ES-I3 (cell line): ENCODE results near the gene KLHDC4.
"Not testable (repeated sequence)": the region's sequence is repeated elsewhere in the genome, so short reads cannot be mapped to it uniquely, and the experiment has no call there.

ENCODE experiments used
- H3K36me3 ChIP-seq: 2 replicates; pipeline ENCODE4 v1.6.1; 2013; ENCODE audit warnings: mild to moderate bottlenecking, low read length, control low read depth, moderate library complexity; ENCODE audit not compliant: insufficient read depth
- H3K4me1 ChIP-seq: 2 replicates; pipeline ENCODE4 v1.6.1; 2013; ENCODE audit warnings: mild to moderate bottlenecking, control low read depth, low read length; ENCODE audit not compliant: insufficient read depth
- H3K9ac ChIP-seq: 2 replicates; pipeline ENCODE4 v1.6.1; 2013; ENCODE audit warnings: low read depth, mild to moderate bottlenecking, low read length, moderate library complexity
- H3K9me3 ChIP-seq: 2 replicates; pipeline ENCODE4 v1.6.1; 2013; ENCODE audit warnings: mild to moderate bottlenecking, low read length, moderate library complexity; ENCODE audit not compliant: control insufficient read depth, insufficient read depth

Gene KLHDC4

GRCh38 chr16:87773836-87774235 lies 8.1 kb upstream of the KLHDC4 start:
- not testable (repeated sequence) for H3K4me1 ChIP-seq, H3K9me3 ChIP-seq, H3K9ac ChIP-seq, H3K36me3 ChIP-seq

DNA sequence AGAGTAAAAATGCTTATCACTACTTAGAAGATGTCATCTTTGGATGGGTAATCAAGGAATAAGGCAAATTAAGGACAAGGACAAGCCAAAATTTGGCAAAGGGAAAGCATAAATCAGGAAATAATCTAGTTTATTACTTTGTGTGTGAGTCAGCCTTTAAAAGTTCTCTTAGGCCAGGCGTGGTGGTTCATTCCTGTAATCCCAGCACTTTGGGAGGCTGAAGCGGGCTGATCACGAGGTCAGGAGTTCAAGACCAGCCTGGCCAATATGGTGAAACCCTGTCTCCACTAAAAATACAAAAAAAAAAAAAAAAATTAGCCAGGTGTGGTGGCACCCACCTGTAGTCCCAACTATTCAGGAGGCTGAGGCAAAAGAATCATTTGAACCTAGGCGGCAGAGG lies 1.7 kb upstream of the KLHDC4 start:
- H3K9ac ChIP-seq, H3K9me3 ChIP-seq, H3K4me1 ChIP-seq: not testable (repeated sequence)
- H3K36me3 ChIP-seq: peaks cover 16% of the 10 kb centered on the region; the same call in 1 of the 2 replicates

DNA sequence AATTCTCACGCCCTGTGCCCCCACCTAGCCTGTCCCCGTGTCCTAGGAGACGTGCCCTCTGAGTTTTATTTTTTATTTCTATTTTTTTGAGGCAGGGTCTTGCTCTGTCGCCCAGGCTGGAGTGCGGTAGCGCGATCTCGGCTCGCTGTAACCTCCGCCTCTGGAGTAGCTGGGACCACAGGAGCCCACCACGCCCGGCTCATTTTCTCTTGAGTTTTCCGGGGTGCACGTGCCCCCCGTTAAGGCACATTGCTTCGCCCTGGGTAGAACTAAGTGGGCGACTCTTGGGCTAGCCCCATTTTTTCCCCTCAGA lies 655 bp upstream of the KLHDC4 start:
- peak overlapping the region; percentile 97 for H3K9ac ChIP-seq
- no peaks in the 10 kb centered on the region for H3K4me1 ChIP-seq
- H3K36me3 ChIP-seq: peaks cover 23% of the 10 kb centered on the region; the same call in 1 of the 2 replicates
- H3K9me3 ChIP-seq: no peaks in the 10 kb centered on the region

DNA sequence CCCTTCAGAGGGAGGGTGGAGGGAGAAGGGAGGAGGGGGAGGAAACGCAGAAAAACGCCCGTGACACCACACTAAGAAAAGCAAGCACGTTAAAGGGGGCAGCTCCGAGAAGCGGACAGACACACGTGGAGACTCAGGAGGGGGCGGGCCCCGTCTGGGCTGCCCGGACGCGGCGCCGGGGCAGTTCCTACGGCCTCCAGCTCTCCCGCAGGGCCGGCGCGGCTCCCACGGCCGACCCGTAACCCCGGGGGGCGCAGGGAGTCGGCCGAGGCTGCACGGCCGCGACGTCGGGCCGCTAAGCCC lies 362 bp downstream of the KLHDC4 start:
- H3K4me1 ChIP-seq: no peaks in the 10 kb centered on the region
- peaks cover 24% of the 10 kb centered on the region; the same call in 1 of the 2 replicates for H3K36me3 ChIP-seq

GRCh38 chr16:87764600-87765472 lies 950 bp downstream of the KLHDC4 start:
- Histone ChIP-seq H3K4me1 (no peaks in the 10 kb centered on the region), H3K9me3 (no peaks in the 10 kb centered on the region), H3K36me3 (peaks cover 25% of the 10 kb centered on the region; the same call in 1 of the 2 replicates), H3K9ac (peak overlapping the region; percentile 97)

More for the DNA sequence above, 362 bp downstream of the KLHDC4 start:
- Histone ChIP-seq H3K9me3 (no peaks in the 10 kb centered on the region), H3K9ac (peak overlapping the region; percentile 97)

- peaks cover 27% of the 10 kb centered on the region; the same call in 1 of the 2 replicates for H3K36me3 ChIP-seq
- H3K9me3 ChIP-seq: no peaks in the 10 kb centered on the region
- no peaks in the 10 kb centered on the region for H3K4me1 ChIP-seq
- H3K9ac ChIP-seq: no peak overlapping the region
Observed at GRCh38 chr16:87762620-87763019, 3.2 kb downstream of the KLHDC4 start.

- Histone ChIP-seq H3K4me1 (no peaks in the 10 kb centered on the region), H3K9me3 (no peaks in the 10 kb centered on the region), H3K9ac (no peak overlapping the region), H3K36me3 (peaks cover 27% of the 10 kb centered on the region; the same call in 1 of the 2 replicates)
Observed at GRCh38 chr16:87762071-87762571, 3.7 kb downstream of the KLHDC4 start.

- Histone ChIP-seq H3K9ac (no peak overlapping the region), H3K9me3 (no peaks in the 10 kb centered on the region), H3K4me1 (no peaks in the 10 kb centered on the region), H3K36me3 (peaks cover 37% of the 10 kb centered on the region)
Observed at GRCh38 chr16:87761060-87761459, 4.7 kb downstream of the KLHDC4 start.

DNA sequence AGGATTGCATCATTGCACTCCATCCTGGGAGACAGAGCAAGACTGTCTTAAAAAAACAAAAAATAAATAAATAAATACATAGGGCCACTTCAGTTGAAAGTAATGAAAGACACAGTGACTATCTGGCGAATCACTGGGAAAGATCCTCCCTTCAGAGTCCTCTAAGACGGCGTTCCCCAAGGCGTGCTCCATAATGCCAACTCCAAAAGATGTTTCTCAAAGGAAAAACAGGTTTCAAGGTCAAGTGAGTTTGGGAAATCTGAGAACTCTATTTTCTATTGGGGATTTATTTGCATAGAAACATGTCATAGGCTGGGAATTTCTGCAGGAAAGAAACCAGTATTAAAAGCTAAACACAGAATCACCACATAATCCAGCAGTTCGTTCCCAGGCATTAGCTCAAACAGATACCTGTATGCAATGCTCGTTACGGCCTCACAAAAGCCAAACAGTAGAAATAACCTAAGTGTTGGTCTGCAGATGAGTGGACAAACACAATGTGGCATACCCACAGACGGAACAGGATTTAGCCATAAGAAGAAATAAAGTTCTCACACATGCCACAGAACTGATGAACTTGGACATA lies 7.9 kb downstream of the KLHDC4 start:
- Histone ChIP-seq H3K9me3 (no peaks in the 10 kb centered on the region), H3K4me1 (no peaks in the 10 kb centered on the region), H3K36me3 (peaks cover 40% of the 10 kb centered on the region), H3K9ac (no peak overlapping the region)

- Histone ChIP-seq H3K9me3 (no peaks in the 10 kb centered on the region), H3K4me1 (no peaks in the 10 kb centered on the region), H3K36me3 (peaks cover 23% of the 10 kb centered on the region), H3K9ac (no peak overlapping the region)
Observed at GRCh38 chr16:87754535-87754934, 11.3 kb downstream of the KLHDC4 start.

GRCh38 chr16:87747626-87748414 lies 18.0 kb downstream of the KLHDC4 start:
- H3K9ac ChIP-seq: no peak overlapping the region
- no peaks in the 10 kb centered on the region for H3K4me1 ChIP-seq
- no peaks in the 10 kb centered on the region for H3K9me3 ChIP-seq
- H3K36me3 ChIP-seq: peaks cover 10% of the 10 kb centered on the region; the same call in 1 of the 2 replicates

DNA sequence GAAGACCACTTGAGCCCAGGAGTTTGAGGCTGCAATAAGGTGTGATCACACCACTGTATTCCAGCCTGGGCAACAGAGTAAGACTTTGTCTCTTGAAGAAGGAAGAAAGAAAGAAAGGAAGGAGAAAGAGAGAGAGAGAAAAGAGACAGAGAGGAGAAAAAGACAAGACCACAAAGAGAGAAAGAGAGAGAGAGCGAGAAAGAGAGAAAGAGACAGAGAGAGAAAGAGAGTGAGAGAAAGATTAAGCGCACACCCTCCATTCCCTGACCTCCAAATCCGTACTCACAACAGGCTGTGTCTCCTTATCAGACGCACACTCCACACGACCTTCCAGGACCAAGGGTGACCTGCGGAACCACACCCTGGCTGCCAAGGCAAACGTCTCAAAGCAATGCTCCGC lies 19.6 kb downstream of the KLHDC4 start:
- peaks cover 13% of the 10 kb centered on the region; the same call in 1 of the 2 replicates for H3K36me3 ChIP-seq

DNA sequence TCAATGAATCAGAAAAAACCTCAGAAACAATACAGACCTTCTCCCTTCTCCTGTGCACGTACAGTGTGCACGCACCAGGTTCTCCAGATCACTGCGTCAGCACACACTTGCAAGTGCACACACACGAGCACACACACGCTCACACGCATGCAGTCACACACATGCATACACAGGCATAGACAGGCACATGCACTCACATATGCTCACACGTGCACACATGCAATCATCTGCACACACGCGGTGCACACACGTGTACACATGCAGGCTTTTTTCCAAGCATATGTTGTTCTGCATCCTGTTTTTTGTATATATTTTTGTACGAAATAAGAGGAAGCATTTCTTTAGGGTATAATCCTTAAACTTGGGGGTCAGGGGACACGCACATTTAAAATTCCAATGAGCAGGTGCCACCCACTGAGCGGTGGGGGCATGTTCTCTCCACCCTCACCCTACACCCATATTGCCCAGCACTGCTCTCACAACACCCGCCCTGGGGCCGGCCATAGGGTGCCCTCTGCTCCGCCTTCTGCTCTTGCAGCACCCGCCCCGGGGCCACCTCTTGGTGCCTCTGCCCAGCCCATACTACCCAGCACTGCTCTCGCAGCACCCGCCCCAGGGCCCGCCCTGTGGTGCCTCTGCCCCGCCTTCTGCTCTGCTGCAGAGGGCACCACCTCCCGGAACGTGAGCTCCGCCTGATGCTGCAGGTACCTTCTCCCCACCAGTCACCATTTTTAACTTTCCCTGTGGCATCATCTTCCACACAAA lies 20.9 kb downstream of the KLHDC4 start:
- Histone ChIP-seq H3K36me3 (peaks cover 16% of the 10 kb centered on the region; the same call in 1 of the 2 replicates), H3K9me3 (no peaks in the 10 kb centered on the region)

More for the DNA sequence above, 19.6 kb downstream of the KLHDC4 start:
- Histone ChIP-seq H3K4me1 (no peaks in the 10 kb centered on the region), H3K9me3 (no peaks in the 10 kb centered on the region), H3K9ac (no peak overlapping the region)

More for the DNA sequence above, 20.9 kb downstream of the KLHDC4 start:
- Histone ChIP-seq H3K9ac (no peak overlapping the region), H3K4me1 (no peaks in the 10 kb centered on the region)
